Neural cell (in vitro differentiated cells): ENCODE data around the gene BNC1. TPM values are rescaled to one million over a fixed set of nuclear protein-coding genes. Genes with fewer than 3 reads are reported as not detected.

Experiments used
- H2AFZ ChIP-seq: fragments of 200-600, 300-800 bp; sonication (generic), shearing (Covaris generic); 2 replicates; pipeline ENCODE4 v1.6.0; 2014; ENCODE audit warnings: low read depth, mild to moderate bottlenecking, antibody characterized with exemption, low read length, moderate library complexity
- H3F3A ChIP-seq: fragments of 200-600 bp; shearing (Covaris generic); 2 replicates; pipeline ENCODE4 v1.6.1; 2016; ENCODE audit warnings: mild to moderate bottlenecking, moderate library complexity, mixed read lengths, antibody characterized with exemption, low read length; ENCODE audit not compliant: insufficient read depth, poor library complexity, severe bottlenecking
- H3K27ac ChIP-seq: fragments of 200-600, 300-800 bp; sonication (generic), shearing (Covaris generic); 2 replicates; pipeline ENCODE4 v1.5.1; 2014; ENCODE audit warnings: mild to moderate bottlenecking, low read length, moderate library complexity
- H3K27me3 ChIP-seq: fragments of 300-800, 200-600 bp; sonication (generic), shearing (Covaris generic); 2 replicates; pipeline ENCODE4 v1.6.0; 2014; ENCODE audit warnings: mild to moderate bottlenecking, low read depth, low read length, moderate library complexity; ENCODE audit not compliant: insufficient read depth
- H3K36me3 ChIP-seq: fragments of 300-800, 200-600 bp; sonication (generic), shearing (Covaris generic); 2 replicates; pipeline ENCODE4 v1.5.1; 2014; ENCODE audit warnings: mild to moderate bottlenecking, antibody characterized with exemption, low read length, moderate library complexity; ENCODE audit not compliant: insufficient read depth
- H3K4me2 ChIP-seq: fragments of 300-800, 200-600 bp; sonication (generic), shearing (Covaris generic); 2 replicates; pipeline ENCODE4 v1.6.0; 2014; ENCODE audit warnings: mild to moderate bottlenecking, low read length
- H3K4me3 ChIP-seq: fragments of 300-800, 200-600 bp; sonication (generic), shearing (Covaris generic); 2 replicates; pipeline ENCODE4 v1.5.1; 2014; ENCODE audit warnings: mild to moderate bottlenecking, low read length, moderate library complexity
- H3K79me2 ChIP-seq: fragments of 200-600 bp; shearing (Covaris generic); replicated peaks from 2 replicates; pipeline ENCODE4 v1.6.0; 2014; ENCODE audit warnings: mild to moderate bottlenecking, low read length, moderate library complexity; ENCODE audit not compliant: insufficient read depth
- H3K9ac ChIP-seq: fragments of 300-800, 200-600 bp; sonication (generic), shearing (Covaris generic); 2 replicates; pipeline ENCODE4 v1.6.1; 2016; ENCODE audit warnings: mild to moderate bottlenecking, low read length, mixed read lengths
- H3K9me2 ChIP-seq: fragments of 200-600 bp; shearing (Covaris generic); 2 replicates; pipeline ENCODE4 v1.6.1; 2016; ENCODE audit warnings: mild to moderate bottlenecking, low read length, mixed read lengths; ENCODE audit not compliant: insufficient read depth
- H3K9me3 ChIP-seq: fragments of 200-600, 300-800 bp; sonication (generic), shearing (Covaris generic); 2 replicates; pipeline ENCODE4 v1.6.1; 2016; ENCODE audit warnings: mild to moderate bottlenecking, mixed run types, low read length, moderate library complexity, mixed read lengths
- H4K20me1 ChIP-seq: fragments of 200-600 bp; shearing (Covaris generic); 2 replicates; pipeline ENCODE4 v1.6.1; 2016; ENCODE audit warnings: mild to moderate bottlenecking, mixed run types; ENCODE audit not compliant: insufficient read depth
- EP300 ChIP-seq: fragments of 450-650 bp; conservative IDR thresholded peaks from 2 replicates; pipeline ENCODE4 v1.6.1; 2014; ENCODE audit warnings: antibody characterized with exemption, mild to moderate bottlenecking, moderate library complexity; ENCODE audit not compliant: poor library complexity, severe bottlenecking
- EZH2 ChIP-seq: fragments of 200-600, 300-800 bp; shearing (Covaris generic), sonication (generic); IDR thresholded peaks from 2 replicates; pipeline ENCODE4 v1.6.1; 2014; ENCODE audit warnings: antibody characterized with exemption, low read length, borderline replicate concordance, mild to moderate bottlenecking; ENCODE audit not compliant: insufficient read depth, poor library complexity, severe bottlenecking
- MXI1 ChIP-seq: fragments of 450-650 bp; conservative IDR thresholded peaks from 2 replicates; pipeline ENCODE4 v1.6.1; 2014; ENCODE audit warnings: antibody characterized with exemption, mild to moderate bottlenecking; ENCODE audit not compliant: poor library complexity, severe bottlenecking
- POLR2AphosphoS5 ChIP-seq: IDR thresholded peaks from 2 replicates; pipeline ENCODE4 v1.6.1; 2012
- RAD21 ChIP-seq: fragments of 450-650 bp; conservative IDR thresholded peaks from 2 replicates; pipeline ENCODE4 v1.6.1; 2014; ENCODE audit warnings: antibody characterized with exemption, mild to moderate bottlenecking, moderate library complexity
- REST ChIP-seq: IDR thresholded peaks from 2 replicates; pipeline ENCODE4 v1.6.1; 2012; ENCODE audit warnings: borderline replicate concordance
- SMC3 ChIP-seq: fragments of 450-650 bp; conservative IDR thresholded peaks from 2 replicates; pipeline ENCODE4 v1.6.1; 2014; ENCODE audit warnings: antibody characterized with exemption, mild to moderate bottlenecking, moderate library complexity; ENCODE audit not compliant: poor library complexity
- TAF1 ChIP-seq: IDR thresholded peaks from 2 replicates; pipeline ENCODE4 v1.6.1; 2012; ENCODE audit warnings: low read depth
- polyA plus RNA-seq: library from polyadenylated mRNA; depleted of rRNA; stranded (reverse); fragments of >200 nt; gene quantifications from 2 replicates; pipeline ENCODE4 v1.2.3, GENCODE V29; 2014
- TF ChIP-seq, protein P1 (sequence below): fragments of 450-650 bp; IDR thresholded peaks from 2 replicates; pipeline ENCODE4 v1.5.1; 2014; ENCODE audit warnings: antibody characterized with exemption, mild to moderate bottlenecking, moderate library complexity; ENCODE audit not compliant: poor library complexity, severe bottlenecking

Gene BNC1
- polyA plus RNA-seq, 1 donor from 2014 or later: not detected

- H3K4me2 ChIP-seq: no peak overlapping the region
- H3K36me3 ChIP-seq: no peaks in the 10 kb centered on the region
- H3K27ac ChIP-seq: no peak overlapping the region
These were observed 26.3 kb upstream of the BNC1 start for GRCh38 chr15:83310521-83311456.

DNA sequence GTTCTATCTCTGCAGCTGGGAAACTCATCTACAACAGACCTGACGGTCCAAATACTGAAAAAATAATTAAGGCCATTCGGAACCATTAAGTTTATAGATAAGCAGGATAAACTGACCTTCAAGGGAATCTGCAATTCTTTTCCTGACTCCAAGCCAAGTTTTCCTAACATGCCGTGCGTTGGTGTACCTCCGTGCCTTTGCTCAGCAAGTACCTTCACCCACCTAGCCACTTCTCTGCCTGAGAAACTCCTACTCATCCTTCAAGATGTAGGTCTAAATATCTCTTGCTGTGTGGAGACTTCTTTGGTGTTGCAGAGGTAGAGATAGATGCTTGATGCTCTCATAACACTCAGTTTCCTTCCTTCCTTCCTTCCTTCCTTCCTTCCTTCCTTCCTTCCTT lies 24.2 kb upstream of the BNC1 start:
- no peak overlapping the region for H2AFZ ChIP-seq
- H3K9me3 ChIP-seq: no peaks in the 10 kb centered on the region
- no peak overlapping the region for H3K27ac ChIP-seq
- no peak overlapping the region for H3K4me2 ChIP-seq
- no peaks in the 10 kb centered on the region for H3K27me3 ChIP-seq
- H3K9me2 ChIP-seq: no peaks in the 10 kb centered on the region
- no peaks in the 10 kb centered on the region for H3K79me2 ChIP-seq
- H3F3A ChIP-seq: no peaks in the 10 kb centered on the region
- H4K20me1 ChIP-seq: no peaks in the 10 kb centered on the region
- H3K9ac ChIP-seq: no peak overlapping the region
- H3K36me3 ChIP-seq: no peaks in the 10 kb centered on the region
- H3K4me3 ChIP-seq: no peak overlapping the region
- TF ChIP-seq REST (no peak), MXI1 (no peak), TAF1 (no peak), EP300 (no peak), RAD21 (no peak), POLR2AphosphoS5 (no peak)
- TF ChIP-seq, protein P1, sequence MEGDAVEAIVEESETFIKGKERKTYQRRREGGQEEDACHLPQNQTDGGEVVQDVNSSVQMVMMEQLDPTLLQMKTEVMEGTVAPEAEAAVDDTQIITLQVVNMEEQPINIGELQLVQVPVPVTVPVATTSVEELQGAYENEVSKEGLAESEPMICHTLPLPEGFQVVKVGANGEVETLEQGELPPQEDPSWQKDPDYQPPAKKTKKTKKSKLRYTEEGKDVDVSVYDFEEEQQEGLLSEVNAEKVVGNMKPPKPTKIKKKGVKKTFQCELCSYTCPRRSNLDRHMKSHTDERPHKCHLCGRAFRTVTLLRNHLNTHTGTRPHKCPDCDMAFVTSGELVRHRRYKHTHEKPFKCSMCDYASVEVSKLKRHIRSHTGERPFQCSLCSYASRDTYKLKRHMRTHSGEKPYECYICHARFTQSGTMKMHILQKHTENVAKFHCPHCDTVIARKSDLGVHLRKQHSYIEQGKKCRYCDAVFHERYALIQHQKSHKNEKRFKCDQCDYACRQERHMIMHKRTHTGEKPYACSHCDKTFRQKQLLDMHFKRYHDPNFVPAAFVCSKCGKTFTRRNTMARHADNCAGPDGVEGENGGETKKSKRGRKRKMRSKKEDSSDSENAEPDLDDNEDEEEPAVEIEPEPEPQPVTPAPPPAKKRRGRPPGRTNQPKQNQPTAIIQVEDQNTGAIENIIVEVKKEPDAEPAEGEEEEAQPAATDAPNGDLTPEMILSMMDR: no peak

More at GRCh38 chr15:83310521-83311456, 26.3 kb upstream of the BNC1 start:
- Histone ChIP-seq H3K79me2 (no peaks in the 10 kb centered on the region), H3K9me3 (no peaks in the 10 kb centered on the region), H3K9ac (no peak overlapping the region), H4K20me1 (no peaks in the 10 kb centered on the region), H3K4me3 (no peak overlapping the region), H2AFZ (no peak overlapping the region), H3K9me2 (no peaks in the 10 kb centered on the region), H3K27me3 (no peaks in the 10 kb centered on the region), H3F3A (no peaks in the 10 kb centered on the region)
- TF ChIP-seq MXI1 (no peak), EZH2 (no peak), RAD21 (no peak), EP300 (no peak), TAF1 (no peak), SMC3 (no peak), POLR2AphosphoS5 (no peak), REST (no peak)
- TF ChIP-seq, protein P1: no peak
